Measurements from ENCODE around the gene SLC7A5.
"Not testable (repeated sequence)": the region's sequence is repeated elsewhere in the genome, so short reads cannot be mapped to it uniquely, and the experiment has no call there.

Gene SLC7A5

DNA sequence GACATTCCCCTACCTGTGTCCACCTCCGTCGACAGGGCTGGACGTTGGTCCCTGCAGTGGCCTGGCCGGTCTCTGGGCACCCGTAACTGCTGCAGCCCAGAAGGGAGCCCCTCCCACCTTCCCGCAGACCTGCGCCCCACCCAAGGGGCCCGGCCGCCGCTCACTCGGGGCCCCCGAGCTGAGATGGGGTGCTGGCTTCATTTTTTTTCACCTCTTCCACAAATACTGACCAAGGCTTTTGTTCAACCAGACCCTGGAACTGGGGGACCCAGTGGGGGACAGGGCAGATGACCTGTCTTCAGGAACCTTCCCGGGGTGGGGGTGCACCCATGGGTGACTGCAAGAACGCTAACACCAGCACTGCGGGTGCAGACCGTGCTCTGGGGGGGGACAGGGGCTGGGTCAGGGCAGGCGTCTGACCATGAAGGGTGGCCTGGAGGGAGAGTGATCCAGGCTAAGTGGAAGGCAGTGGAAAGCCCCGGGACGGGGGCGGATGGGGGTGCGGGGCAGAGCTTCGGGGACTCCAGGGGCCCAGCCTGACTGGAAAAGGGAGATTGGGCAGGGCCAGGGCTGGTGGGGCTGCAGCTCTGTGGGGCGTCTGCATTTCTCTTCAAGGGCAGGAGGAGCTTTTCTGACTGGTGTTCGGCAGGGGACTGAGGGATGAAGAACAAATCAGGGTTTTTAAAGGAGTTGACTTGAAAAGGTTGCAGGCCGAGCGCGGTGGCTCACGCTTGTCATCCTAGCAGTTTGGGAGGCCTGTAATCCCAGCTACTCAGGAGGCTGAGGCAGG is 42.3 kb downstream of the SLC7A5 start:
- TF ChIP-seq, protein P1, sequence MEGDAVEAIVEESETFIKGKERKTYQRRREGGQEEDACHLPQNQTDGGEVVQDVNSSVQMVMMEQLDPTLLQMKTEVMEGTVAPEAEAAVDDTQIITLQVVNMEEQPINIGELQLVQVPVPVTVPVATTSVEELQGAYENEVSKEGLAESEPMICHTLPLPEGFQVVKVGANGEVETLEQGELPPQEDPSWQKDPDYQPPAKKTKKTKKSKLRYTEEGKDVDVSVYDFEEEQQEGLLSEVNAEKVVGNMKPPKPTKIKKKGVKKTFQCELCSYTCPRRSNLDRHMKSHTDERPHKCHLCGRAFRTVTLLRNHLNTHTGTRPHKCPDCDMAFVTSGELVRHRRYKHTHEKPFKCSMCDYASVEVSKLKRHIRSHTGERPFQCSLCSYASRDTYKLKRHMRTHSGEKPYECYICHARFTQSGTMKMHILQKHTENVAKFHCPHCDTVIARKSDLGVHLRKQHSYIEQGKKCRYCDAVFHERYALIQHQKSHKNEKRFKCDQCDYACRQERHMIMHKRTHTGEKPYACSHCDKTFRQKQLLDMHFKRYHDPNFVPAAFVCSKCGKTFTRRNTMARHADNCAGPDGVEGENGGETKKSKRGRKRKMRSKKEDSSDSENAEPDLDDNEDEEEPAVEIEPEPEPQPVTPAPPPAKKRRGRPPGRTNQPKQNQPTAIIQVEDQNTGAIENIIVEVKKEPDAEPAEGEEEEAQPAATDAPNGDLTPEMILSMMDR (conservative IDR thresholded peaks at IDR 0.05; ENCODE audit: low read depth, low read length): no peak
- H3K4me3 ChIP-seq (ENCODE audit: low read depth, low read length): no peak overlapping the region
- no peak for DNase-seq (ENCODE audit: low read depth)

GRCh38 chr16:87826407-87826797 is 42.9 kb downstream of the SLC7A5 start:
- not testable (repeated sequence) for H3K4me3 ChIP-seq (ENCODE audit: low read depth, low read length); DNase-seq (ENCODE audit: low read depth)

- not testable (repeated sequence) for H3K4me3 ChIP-seq (ENCODE audit: low read depth, low read length); DNase-seq (ENCODE audit: low read depth)
These were observed 43.5 kb downstream of the SLC7A5 start for GRCh38 chr16:87825842-87826120.

- H3K4me3 ChIP-seq (ENCODE audit: low read depth, low read length): no peak overlapping the region
- DNase-seq (ENCODE audit: low read depth): no peak
- TF ChIP-seq, protein P1 (conservative IDR thresholded peaks at IDR 0.05; ENCODE audit: low read depth, low read length): no peak
These were observed 44.1 kb downstream of the SLC7A5 start for GRCh38 chr16:87824991-87825841.

- H3K4me3 ChIP-seq (ENCODE audit: low read depth, low read length): no peak overlapping the region
- TF ChIP-seq, protein P1 (conservative IDR thresholded peaks at IDR 0.05; ENCODE audit: low read depth, low read length): no peak
- no peak for DNase-seq (ENCODE audit: low read depth)
These were observed 45.0 kb downstream of the SLC7A5 start for GRCh38 chr16:87824016-87824990.

DNA sequence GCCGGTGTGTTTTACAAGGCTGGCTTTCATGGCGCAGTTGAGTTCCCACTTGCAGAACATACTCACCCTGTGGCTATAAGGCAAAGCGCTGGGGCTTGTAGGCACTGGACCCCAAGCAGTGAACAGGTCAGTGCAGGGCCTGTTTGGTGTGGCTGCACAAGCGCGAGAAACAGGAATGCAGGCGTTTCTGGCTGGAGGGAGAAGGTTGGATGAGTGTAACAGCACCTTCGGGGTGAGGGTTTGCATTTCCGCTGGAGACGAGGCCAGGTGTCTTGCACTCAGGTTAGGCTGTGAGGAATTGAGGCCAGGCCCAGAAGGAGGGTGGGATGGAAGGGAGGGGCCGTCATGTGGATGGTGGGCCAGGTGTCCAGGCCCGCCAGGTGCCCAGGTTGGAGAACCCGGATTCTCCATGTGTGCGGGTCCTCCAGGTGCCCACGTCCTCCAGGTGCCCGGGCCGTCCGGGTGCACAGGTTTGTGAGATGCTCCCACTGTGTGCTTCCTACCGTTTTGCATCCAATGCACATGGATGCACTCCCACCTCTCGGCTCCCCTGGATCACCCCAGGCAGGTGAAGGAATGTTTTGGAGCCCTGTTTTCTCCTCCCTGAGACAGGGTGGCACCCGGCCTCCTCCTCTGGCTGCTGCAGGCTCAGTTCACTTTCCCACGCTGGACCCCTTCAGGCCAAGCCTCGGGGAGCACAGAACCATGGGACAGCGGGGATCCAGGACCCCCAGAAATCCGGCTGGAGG is 46.0 kb downstream of the SLC7A5 start:
- TF ChIP-seq, protein P1 (conservative IDR thresholded peaks at IDR 0.05; ENCODE audit: low read depth, low read length): no peak
- DNase-seq (ENCODE audit: low read depth): no peak
- H3K4me3 ChIP-seq (ENCODE audit: low read depth, low read length): no peak overlapping the region

- no peak overlapping the region for H3K4me3 ChIP-seq (ENCODE audit: low read depth, low read length)
- TF ChIP-seq, protein P1 (conservative IDR thresholded peaks at IDR 0.05; ENCODE audit: low read depth, low read length): no peak
- no peak for DNase-seq (ENCODE audit: low read depth)
These were observed 47.0 kb downstream of the SLC7A5 start for GRCh38 chr16:87822108-87822970.
